SK-N-SH treated with all-trans-retinoic acid at 6 μM for 48 hours (cell line): ENCODE measurements around the gene GIN1.
"Not testable (repeated sequence)": the region's sequence is repeated elsewhere in the genome, so short reads cannot be mapped to it uniquely, and the experiment has no call there.

Source experiments
- ATAC-seq: fragments of 200-7000 bp; cut with Tn5 transposase; 3 replicates; pipeline ENCODE4 v1.9.1; 2020; ENCODE audit warnings: mild to moderate bottlenecking, moderate library complexity
- ARNTL ChIP-seq: fragments of 450-650 bp; formaldehyde crosslinking; IDR thresholded peaks from 2 replicates; pipeline ENCODE4 v1.5.0; 2020; ENCODE audit warnings: low read depth, mild to moderate bottlenecking, moderate library complexity, borderline replicate concordance
- BACH2 ChIP-seq: fragments of 250-450 bp; sonication (Bioruptor Pico); IDR thresholded peaks from 2 replicates; pipeline ENCODE4 v1.9.0; 2021; ENCODE audit warnings: mild to moderate bottlenecking, borderline replicate concordance
- CREB5 ChIP-seq: fragments of 250-450 bp; sonication (Bioruptor Pico); IDR thresholded peaks from 2 replicates; pipeline ENCODE4 v1.5.1; 2020; ENCODE audit warnings: low read depth, mild to moderate bottlenecking, moderate library complexity
- CSDC2 ChIP-seq: fragments of 250-450 bp; sonication (Bioruptor Pico); IDR thresholded peaks from 2 replicates; pipeline ENCODE4 v1.5.0; 2020; ENCODE audit warnings: mild to moderate bottlenecking, moderate library complexity
- CSRNP3 ChIP-seq: fragments of 250-450 bp; sonication (Bioruptor Pico); IDR thresholded peaks from 2 replicates; pipeline ENCODE4 v1.5.1; 2021; ENCODE audit warnings: mild to moderate bottlenecking, moderate library complexity
- ESRRG ChIP-seq: fragments of 250-450 bp; sonication (Bioruptor Pico); IDR thresholded peaks from 2 replicates; pipeline ENCODE4 v1.6.1; 2021; ENCODE audit warnings: mild to moderate bottlenecking
- GLIS3 ChIP-seq: fragments of 250-450 bp; sonication (Bioruptor Pico); IDR thresholded peaks from 2 replicates; pipeline ENCODE4 v1.5.0; 2020; ENCODE audit warnings: mild to moderate bottlenecking, moderate library complexity
- ISL1 ChIP-seq: fragments of 250-450 bp; sonication (Bioruptor Pico); IDR thresholded peaks from 2 replicates; pipeline ENCODE4 v2.1.2; 2022; ENCODE audit warnings: mild to moderate bottlenecking, moderate library complexity
- OSR1 ChIP-seq: fragments of 250-450 bp; sonication (Bioruptor Pico); IDR thresholded peaks from 2 replicates; pipeline ENCODE4 v1.8.0; 2022; ENCODE audit warnings: moderate library complexity, mild to moderate bottlenecking, inconsistent platforms
- PATZ1 ChIP-seq: fragments of 250-450 bp; sonication (Bioruptor Pico); IDR thresholded peaks from 2 replicates; pipeline ENCODE4 v1.8.0; 2020; ENCODE audit warnings: mild to moderate bottlenecking, moderate library complexity, borderline replicate concordance
- POU6F1 ChIP-seq: fragments of 250-450 bp; sonication (Bioruptor Pico); IDR thresholded peaks from 2 replicates; pipeline ENCODE4 v1.8.0; 2021; ENCODE audit warnings: low read depth, mild to moderate bottlenecking, moderate library complexity, borderline replicate concordance
- PPARA ChIP-seq: fragments of 250-450 bp; sonication (Bioruptor Pico); IDR thresholded peaks from 2 replicates; pipeline ENCODE4 v1.5.0; 2020; ENCODE audit warnings: mild to moderate bottlenecking, borderline replicate concordance
- SNAI2 ChIP-seq: fragments of 250-450 bp; sonication (Bioruptor Pico); IDR thresholded peaks from 2 replicates; pipeline ENCODE4 v1.5.0; 2020; ENCODE audit warnings: mild to moderate bottlenecking, moderate library complexity
- TCF4 ChIP-seq: fragments of 250-450 bp; sonication (Bioruptor Pico); IDR thresholded peaks from 2 replicates; pipeline ENCODE4 v1.8.0; 2021; ENCODE audit warnings: mild to moderate bottlenecking, moderate library complexity, borderline replicate concordance
- TSHZ2 ChIP-seq: fragments of 250-450 bp; sonication (Bioruptor Pico); IDR thresholded peaks from 2 replicates; pipeline ENCODE4 v1.5.0; 2020; ENCODE audit warnings: mild to moderate bottlenecking, moderate library complexity
- ZC3H10 ChIP-seq: fragments of 250-450 bp; sonication (Bioruptor Pico); IDR thresholded peaks from 2 replicates; pipeline ENCODE4 v1.5.1; 2021; ENCODE audit warnings: mild to moderate bottlenecking, moderate library complexity
- ZFP3 ChIP-seq: fragments of 250-450 bp; sonication (Bioruptor Pico); IDR thresholded peaks from 2 replicates; pipeline ENCODE4 v1.5.0; 2020; ENCODE audit warnings: mild to moderate bottlenecking, moderate library complexity
- ZFP30 ChIP-seq: fragments of 450-650 bp; formaldehyde crosslinking; IDR thresholded peaks from 2 replicates; pipeline ENCODE4 v1.5.0; 2022; ENCODE audit warnings: mild to moderate bottlenecking, moderate library complexity
- ZNF565 ChIP-seq: fragments of 450-650 bp; formaldehyde crosslinking; conservative IDR thresholded peaks from 2 replicates; pipeline ENCODE4 v1.5.0; 2020; ENCODE audit warnings: low read depth, mild to moderate bottlenecking, moderate library complexity
- ZNF70 ChIP-seq: fragments of 450-650 bp; formaldehyde crosslinking; IDR thresholded peaks from 2 replicates; pipeline ENCODE4 v1.5.0; 2020; ENCODE audit warnings: mild to moderate bottlenecking, moderate library complexity
- ZNF8 ChIP-seq: fragments of 450-650 bp; formaldehyde crosslinking; IDR thresholded peaks from 2 replicates; pipeline ENCODE4 v1.5.0; 2020; ENCODE audit warnings: mild to moderate bottlenecking, moderate library complexity

GIN1 gene

GRCh38 chr5:103148213-103148612, 28.3 kb upstream of the GIN1 start:
- no peak for ATAC-seq
- no peak for TF ChIP-seq GLIS3 (CRISPR knock-in tag)
- no peak for TF ChIP-seq CREB5 (CRISPR knock-in tag)
- no peak for TF ChIP-seq ESRRG
- no peak for TF ChIP-seq PATZ1
- no peak for TF ChIP-seq ZNF565 (CRISPR knock-in tag)

- ATAC-seq: no peak
Observed at GRCh38 chr5:103145196-103145595, 25.3 kb upstream of the GIN1 start.

GRCh38 chr5:103142132-103142531, 22.2 kb upstream of the GIN1 start:
- ATAC-seq: not testable (repeated sequence)

More at GRCh38 chr5:103145196-103145595, 25.3 kb upstream of the GIN1 start:
- TF ChIP-seq ISL1 (CRISPR knock-in tag) (no peak), ARNTL (no peak), ESRRG (no peak), BACH2 (CRISPR knock-in tag) (no peak), ZNF8 (CRISPR knock-in tag) (no peak), ZC3H10 (no peak)

- ATAC-seq: peak; percentile 98
- TF ChIP-seq GLIS3 (CRISPR knock-in tag): no peak
- no peak for TF ChIP-seq SNAI2 (CRISPR knock-in tag)
- no peak for TF ChIP-seq ZNF70 (CRISPR knock-in tag)
- no peak for TF ChIP-seq ZFP3 (CRISPR knock-in tag)
- no peak for TF ChIP-seq OSR1 (CRISPR knock-in tag)
- no peak for TF ChIP-seq BACH2 (CRISPR knock-in tag)
- no peak for TF ChIP-seq ZFP30 (CRISPR knock-in tag)
- no peak for TF ChIP-seq ZC3H10
- no peak for TF ChIP-seq CSDC2 (CRISPR knock-in tag)
- no peak for TF ChIP-seq ZNF565 (CRISPR knock-in tag)
- TF ChIP-seq PPARA: no peak
- no peak for TF ChIP-seq ARNTL
- TF ChIP-seq POU6F1 (CRISPR knock-in tag): no peak
- no peak for TF ChIP-seq TCF4
- TF ChIP-seq TSHZ2: no peak
- TF ChIP-seq CREB5 (CRISPR knock-in tag): no peak
- TF ChIP-seq CSRNP3: no peak
- TF ChIP-seq ESRRG: no peak
- TF ChIP-seq PATZ1: no peak
- TF ChIP-seq ISL1 (CRISPR knock-in tag): no peak
- TF ChIP-seq, all 23 proteins: peak for 0
Observed at GRCh38 chr5:103139264-103139865, 19.4 kb upstream of the GIN1 start.
